K562 (cell line): ENCODE results near the gene TMEM242. TPM values are rescaled to one million over a fixed set of nuclear protein-coding genes. Genes with fewer than 3 reads are reported as not detected.

Experiments used
- CEBPZ ChIP-seq: fragments of 150-350 bp; IDR thresholded peaks from 2 replicates; pipeline ENCODE4 v1.6.1; 2014; ENCODE audit warnings: low read depth, mild to moderate bottlenecking, low read length, borderline replicate concordance
- EP400 ChIP-seq: fragments of 450-650 bp; IDR thresholded peaks from 2 replicates; pipeline ENCODE4 v1.6.1; 2017; ENCODE audit warnings: antibody characterized with exemption, mild to moderate bottlenecking, moderate library complexity
- KDM2B ChIP-seq: fragments of 250-450 bp; sonication (Bioruptor Pico); IDR thresholded peaks from 2 replicates; pipeline ENCODE4 v1.8.0; 2021; ENCODE audit warnings: mild to moderate bottlenecking, moderate library complexity
- MXI1 ChIP-seq: IDR thresholded peaks from 2 replicates; pipeline ENCODE4 v1.6.1; 2011; ENCODE audit warnings: low read depth, mild to moderate bottlenecking, improper control_type of control experiment, low read length
- NFIC ChIP-seq: fragments of 450-650 bp; IDR thresholded peaks from 2 replicates; pipeline ENCODE4 v1.6.1; 2017; ENCODE audit warnings: mild to moderate bottlenecking, inconsistent platforms
- PHF21A ChIP-seq: fragments of 450-650 bp; IDR thresholded peaks from 2 replicates; pipeline ENCODE4 v1.6.1; 2017; ENCODE audit warnings: low read depth, borderline replicate concordance
- RAD51 ChIP-seq: fragments of 450-650 bp; IDR thresholded peaks from 2 replicates; pipeline ENCODE4 v1.7.1; 2016; ENCODE audit warnings: low read depth, mild to moderate bottlenecking, borderline replicate concordance
- SUPT5H ChIP-seq: fragments of 450-650 bp; IDR thresholded peaks from 2 replicates; pipeline ENCODE4 v1.6.1; 2016
- ZFPM2 ChIP-seq: fragments of 250-450 bp; sonication (Bioruptor Pico); IDR thresholded peaks from 2 replicates; pipeline ENCODE4 v1.5.1; 2022; ENCODE audit warnings: mild to moderate bottlenecking
- ZNF24 ChIP-seq: fragments of 450-650 bp; IDR thresholded peaks from 2 replicates; pipeline ENCODE4 v1.6.1; 2016
- ZNF583 ChIP-seq: fragments of 250-450 bp; sonication (Bioruptor Pico); IDR thresholded peaks from 2 replicates; pipeline ENCODE4 v1.4.0; 2020
- ZSCAN29 ChIP-seq: fragments of 450-650 bp; IDR thresholded peaks from 2 replicates; pipeline ENCODE4 v1.6.1; 2017
- polyA plus RNA-seq, 8 experiments: library from polyadenylated mRNA; depleted of rRNA in 4 of 8; stranded (reverse) in 5 of 8; unstranded in 3 of 8; fragments of >200 nt; fragmentation: Nextera tagmentation in 2 of 8; fragmentation: Illumina TruSeq in 1 of 8; extraction: Ambion mirVana in 2 of 8; extraction: Trizol in 1 of 8; gene quantifications; 2 replicates each; pipeline versions ENCODE4 v1.2.1 to v1.2.3, GENCODE V29; 2011 to 2014; ENCODE audit warnings: inconsistent platforms in 1 of 8, missing spikeins in 1 of 8
- total RNA-seq, 7 experiments: library from RNA; depleted of rRNA in 6 of 7; stranded (reverse); fragments of >200 nt in 6 of 7; fragmentation: Illumina TruSeq in 2 of 7; extraction: Trizol in 2 of 7; gene quantifications; 2 replicates each; pipeline versions ENCODE4 v1.2.1 to v1.2.3, GENCODE V29; 2011 to 2021; ENCODE audit warnings: low replicate concordance in 1 of 7
- TF ChIP-seq, protein P1 (sequence below): fragments of 450-650 bp; IDR thresholded peaks from 2 replicates; pipeline ENCODE4 v1.6.1; 2017; ENCODE audit warnings: antibody characterized with exemption, mild to moderate bottlenecking
- TF ChIP-seq, protein P2 (sequence below): fragments of 450-650 bp; IDR thresholded peaks from 2 replicates; pipeline ENCODE4 v1.6.1; 2016; ENCODE audit warnings: missing biosample characterization, missing genetic modification characterization
- TF ChIP-seq, protein P3 (sequence below), 2 experiments: fragments of 450-650 bp; conservative IDR thresholded peaks; 2 replicates each; pipeline ENCODE4 v1.6.1; 2017; ENCODE audit warnings: mild to moderate bottlenecking in 2 of 2, moderate library complexity in 2 of 2

Gene TMEM242
- total and polyA plus RNA-seq, 9 of the 15 experiments (the other 6 are each of a cell fraction or from before 2014, with no cell fraction given), result 9.5 to 35.3 (median 16.5) TPM

DNA sequence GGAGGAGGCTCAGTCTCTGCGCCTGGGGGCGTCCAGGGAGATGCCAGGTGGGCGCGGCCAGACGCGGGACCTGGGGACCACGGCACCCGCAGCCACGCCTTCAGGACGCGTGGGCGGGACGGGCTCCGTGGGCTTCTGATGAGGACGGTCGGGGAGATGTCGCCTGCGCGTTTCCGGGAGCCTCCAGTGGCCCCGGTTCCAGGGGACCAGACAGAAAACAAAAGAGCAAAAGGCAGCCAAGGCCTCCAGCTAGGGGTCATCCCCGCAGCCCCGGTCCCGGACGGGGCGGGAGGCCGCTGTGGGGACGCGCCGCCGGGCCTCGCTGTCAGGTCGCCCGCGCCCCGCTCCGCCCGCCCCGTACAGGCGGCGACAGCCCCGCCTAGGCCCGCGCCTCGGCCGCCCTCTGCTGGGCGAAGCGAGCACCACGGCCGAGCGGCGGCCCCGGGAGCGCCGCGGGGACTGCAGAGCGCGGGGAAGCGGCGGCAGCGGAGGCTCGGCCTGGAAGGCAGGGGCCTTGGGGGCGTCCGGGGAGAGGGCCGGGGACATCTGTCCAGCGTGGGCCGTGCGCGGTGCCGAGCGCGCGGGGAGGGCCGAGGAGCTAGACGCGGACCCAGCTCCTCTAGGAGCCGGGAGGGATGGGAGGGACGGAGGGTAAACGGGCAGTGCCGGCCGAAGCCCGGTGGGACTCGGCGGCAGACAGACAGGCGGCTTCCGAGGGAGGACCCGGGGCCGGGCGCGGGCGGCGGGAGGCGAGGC is 48.7 kb downstream of the TMEM242 start (continued):
- TF ChIP-seq, protein P1, sequence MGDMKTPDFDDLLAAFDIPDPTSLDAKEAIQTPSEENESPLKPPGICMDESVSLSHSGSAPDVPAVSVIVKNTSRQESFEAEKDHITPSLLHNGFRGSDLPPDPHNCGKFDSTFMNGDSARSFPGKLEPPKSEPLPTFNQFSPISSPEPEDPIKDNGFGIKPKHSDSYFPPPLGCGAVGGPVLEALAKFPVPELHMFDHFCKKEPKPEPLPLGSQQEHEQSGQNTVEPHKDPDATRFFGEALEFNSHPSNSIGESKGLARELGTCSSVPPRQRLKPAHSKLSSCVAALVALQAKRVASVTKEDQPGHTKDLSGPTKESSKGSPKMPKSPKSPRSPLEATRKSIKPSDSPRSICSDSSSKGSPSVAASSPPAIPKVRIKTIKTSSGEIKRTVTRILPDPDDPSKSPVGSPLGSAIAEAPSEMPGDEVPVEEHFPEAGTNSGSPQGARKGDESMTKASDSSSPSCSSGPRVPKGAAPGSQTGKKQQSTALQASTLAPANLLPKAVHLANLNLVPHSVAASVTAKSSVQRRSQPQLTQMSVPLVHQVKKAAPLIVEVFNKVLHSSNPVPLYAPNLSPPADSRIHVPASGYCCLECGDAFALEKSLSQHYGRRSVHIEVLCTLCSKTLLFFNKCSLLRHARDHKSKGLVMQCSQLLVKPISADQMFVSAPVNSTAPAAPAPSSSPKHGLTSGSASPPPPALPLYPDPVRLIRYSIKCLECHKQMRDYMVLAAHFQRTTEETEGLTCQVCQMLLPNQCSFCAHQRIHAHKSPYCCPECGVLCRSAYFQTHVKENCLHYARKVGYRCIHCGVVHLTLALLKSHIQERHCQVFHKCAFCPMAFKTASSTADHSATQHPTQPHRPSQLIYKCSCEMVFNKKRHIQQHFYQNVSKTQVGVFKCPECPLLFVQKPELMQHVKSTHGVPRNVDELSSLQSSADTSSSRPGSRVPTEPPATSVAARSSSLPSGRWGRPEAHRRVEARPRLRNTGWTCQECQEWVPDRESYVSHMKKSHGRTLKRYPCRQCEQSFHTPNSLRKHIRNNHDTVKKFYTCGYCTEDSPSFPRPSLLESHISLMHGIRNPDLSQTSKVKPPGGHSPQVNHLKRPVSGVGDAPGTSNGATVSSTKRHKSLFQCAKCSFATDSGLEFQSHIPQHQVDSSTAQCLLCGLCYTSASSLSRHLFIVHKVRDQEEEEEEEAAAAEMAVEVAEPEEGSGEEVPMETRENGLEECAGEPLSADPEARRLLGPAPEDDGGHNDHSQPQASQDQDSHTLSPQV, result peak; percentile 51; the same call in 1 of the 2 replicates
- TF ChIP-seq PHF21A (no peak), ZSCAN29 (no peak), ZNF24 (peak; percentile 38; the same call in 1 of the 2 replicates), SUPT5H (peak; percentile 46; the same call in 1 of the 2 replicates), ZNF583 (CRISPR knock-in tag) (no peak), ZFPM2 (CRISPR knock-in tag) (no peak), KDM2B (no peak), NFIC (peak; percentile 88), RAD51 (no peak), MXI1 (no peak), CEBPZ (no peak; the same call in 1 of the 2 replicates), EP400 (peak; percentile 56; the same call in 1 of the 2 replicates)
- TF ChIP-seq, protein P2, sequence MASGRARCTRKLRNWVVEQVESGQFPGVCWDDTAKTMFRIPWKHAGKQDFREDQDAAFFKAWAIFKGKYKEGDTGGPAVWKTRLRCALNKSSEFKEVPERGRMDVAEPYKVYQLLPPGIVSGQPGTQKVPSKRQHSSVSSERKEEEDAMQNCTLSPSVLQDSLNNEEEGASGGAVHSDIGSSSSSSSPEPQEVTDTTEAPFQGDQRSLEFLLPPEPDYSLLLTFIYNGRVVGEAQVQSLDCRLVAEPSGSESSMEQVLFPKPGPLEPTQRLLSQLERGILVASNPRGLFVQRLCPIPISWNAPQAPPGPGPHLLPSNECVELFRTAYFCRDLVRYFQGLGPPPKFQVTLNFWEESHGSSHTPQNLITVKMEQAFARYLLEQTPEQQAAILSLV, result no peak
- TF ChIP-seq, protein P3, sequence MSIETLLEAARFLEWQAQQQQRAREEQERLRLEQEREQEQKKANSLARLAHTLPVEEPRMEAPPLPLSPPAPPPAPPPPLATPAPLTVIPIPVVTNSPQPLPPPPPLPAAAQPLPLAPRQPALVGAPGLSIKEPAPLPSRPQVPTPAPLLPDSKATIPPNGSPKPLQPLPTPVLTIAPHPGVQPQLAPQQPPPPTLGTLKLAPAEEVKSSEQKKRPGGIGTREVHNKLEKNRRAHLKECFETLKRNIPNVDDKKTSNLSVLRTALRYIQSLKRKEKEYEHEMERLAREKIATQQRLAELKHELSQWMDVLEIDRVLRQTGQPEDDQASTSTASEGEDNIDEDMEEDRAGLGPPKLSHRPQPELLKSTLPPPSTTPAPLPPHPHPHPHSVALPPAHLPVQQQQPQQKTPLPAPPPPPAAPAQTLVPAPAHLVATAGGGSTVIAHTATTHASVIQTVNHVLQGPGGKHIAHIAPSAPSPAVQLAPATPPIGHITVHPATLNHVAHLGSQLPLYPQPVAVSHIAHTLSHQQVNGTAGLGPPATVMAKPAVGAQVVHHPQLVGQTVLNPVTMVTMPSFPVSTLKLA (conservative IDR thresholded peaks at IDR 0.05), result peak; percentile 65 to 68; a peak in 2 of 4 replicates
